ENCODE measurements around the gene RBM4B.

The RBM4B gene

DNA sequence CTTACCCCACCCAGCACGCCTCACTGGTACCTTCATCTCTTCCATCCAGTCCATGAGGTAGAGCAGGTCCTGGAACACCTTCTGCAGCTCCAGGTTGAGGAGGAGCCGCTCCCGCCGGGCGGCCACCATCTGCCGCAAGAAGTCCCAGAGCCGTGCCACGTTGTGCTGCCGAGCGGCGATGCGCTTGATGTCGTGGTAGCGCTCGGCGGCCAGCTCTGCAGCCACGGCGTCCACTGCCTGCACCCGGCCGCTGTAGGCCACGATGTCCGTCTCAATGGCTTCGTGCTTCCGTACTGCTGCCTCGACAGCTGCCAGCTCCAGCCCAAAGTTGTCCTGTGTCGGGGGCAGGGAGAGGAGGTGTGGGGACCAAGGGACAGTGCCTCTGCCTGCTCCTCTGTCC is 29.8 kb upstream of the RBM4B start:
- DNase-seq (ENCODE audit: low read depth), result no peak

DNA sequence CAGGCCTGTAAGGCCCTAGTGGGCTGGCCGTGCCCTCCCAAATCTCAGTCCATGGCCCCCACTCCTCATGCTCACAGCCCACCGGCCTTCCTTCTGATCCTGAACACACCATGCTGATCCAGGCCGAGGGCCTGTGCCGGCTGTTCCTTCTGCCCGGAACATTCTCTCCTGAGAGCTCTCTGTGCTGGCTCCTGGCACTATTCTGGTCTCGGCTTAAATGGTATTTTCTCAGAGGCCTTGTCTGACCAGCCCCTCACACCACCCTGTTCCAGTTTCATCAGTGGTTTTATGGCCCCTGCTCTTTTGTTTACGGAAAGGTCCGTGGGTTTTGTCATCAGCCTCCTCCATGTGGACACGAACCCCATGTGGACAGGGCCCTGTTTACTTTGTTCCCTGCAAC is 29.3 kb upstream of the RBM4B start:
- DNase-seq (ENCODE audit: low read depth), result no peak

DNA sequence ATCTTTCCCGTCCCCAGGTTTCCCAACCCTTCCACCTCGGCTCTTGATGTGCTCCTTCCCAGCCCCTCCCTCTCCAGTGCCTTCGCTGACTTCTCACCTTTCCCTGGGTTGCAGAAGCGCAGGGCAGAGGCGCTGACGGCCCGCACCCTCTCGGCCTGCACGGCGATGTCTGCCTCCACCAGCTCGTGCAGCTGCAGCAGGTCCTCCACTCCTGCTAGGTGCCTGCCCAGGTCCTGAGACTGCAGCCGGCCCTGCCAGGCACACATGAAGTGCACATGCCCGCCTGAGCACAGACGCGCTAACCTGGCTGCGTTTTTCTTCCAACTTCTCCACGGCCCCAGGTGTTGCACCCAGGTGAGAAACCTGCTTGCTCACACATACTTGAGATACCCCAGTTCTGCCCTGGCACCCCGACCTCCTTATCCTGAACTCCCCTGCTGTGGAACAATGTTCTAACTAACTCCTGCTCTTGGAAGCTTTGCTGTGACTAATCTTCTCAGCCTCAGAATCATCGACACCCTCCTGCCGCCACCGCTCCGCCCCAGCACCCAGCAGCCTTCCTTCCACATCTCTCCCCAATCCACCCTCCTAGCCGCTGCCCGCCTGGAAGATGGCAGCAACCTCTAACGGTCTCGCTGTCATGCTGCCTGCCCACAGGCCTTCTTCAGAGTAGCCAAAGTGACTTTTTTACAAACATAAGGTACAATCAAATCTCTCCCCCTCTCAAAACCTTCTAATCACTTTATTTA is 28.1 kb upstream of the RBM4B start:
- no peak for DNase-seq (ENCODE audit: low read depth)

DNA sequence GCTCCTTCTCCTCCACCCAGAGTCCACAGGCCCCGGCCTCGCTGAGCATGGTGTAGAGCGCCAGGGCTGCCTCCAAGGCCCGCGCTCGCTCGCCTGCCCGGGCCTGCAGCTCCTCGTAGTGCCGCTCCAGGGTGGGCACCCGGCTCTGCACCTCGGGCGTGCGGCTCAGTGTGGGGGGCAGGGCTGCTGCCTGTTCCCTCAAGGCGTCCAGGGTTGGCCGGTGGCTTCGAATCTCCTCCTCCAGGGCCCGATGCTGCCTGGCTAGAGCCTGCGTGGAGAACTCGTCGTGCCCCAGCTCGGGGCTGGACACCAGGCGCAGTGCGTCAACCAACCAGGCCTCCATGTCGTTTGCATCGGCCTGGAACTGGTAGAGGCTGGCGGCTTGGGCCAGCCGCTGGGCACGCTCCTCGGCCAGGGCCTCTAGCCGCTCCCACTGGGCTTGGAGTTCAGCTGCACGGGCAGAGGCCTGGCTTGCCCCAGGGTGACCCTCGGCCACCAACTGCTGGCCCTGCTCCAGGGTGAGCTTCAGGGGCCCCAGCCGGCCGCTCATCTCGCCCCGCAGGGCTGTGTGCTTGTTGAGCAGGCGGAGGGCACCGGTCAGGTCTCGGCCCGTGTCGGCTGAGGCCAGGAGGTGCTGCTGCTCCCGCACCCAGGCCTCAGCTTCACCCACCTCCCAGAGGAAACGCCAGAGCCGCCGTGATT is 27.1 kb upstream of the RBM4B start:
- DNase-seq (ENCODE audit: low read depth), result no peak

DNA sequence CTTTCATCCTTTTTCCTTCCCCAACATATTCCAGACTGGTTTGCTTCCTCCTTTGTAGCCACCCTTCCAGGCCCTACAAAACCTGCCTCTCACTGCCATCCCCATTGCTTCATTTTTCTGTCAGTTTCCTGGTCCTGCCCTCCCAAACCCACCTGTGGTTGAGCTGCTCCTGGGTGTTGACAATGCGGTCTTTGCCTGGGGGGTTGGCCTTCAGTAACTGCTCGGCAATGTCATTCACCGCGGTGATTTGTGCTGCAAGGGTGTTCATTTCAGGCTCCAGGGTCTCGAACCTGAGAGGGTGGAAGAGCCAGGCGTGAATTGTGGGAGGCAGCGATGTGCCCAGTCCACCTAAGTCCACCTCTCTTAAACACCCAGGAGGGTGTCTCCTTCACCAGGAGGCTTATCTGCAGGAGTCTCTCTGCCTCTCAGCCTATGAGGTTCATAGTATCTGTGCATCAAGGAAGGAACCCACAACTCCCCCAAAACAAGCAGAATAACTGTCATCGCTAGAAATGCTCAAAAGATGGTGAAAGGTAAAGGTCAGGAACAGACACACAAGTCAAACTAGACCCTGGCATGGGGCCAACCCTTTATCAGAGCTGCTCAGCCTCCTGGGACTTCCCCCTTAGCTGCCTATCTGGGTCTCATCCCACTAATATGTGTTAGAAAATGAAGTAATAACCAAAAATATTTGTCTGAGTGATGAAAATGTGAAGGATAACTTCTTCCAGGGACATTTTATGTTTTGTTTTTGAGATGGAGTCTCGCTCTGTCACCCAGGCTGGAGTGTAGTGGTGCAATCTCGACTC is 23.9 kb upstream of the RBM4B start:
- no peak for DNase-seq (ENCODE audit: low read depth)

DNA sequence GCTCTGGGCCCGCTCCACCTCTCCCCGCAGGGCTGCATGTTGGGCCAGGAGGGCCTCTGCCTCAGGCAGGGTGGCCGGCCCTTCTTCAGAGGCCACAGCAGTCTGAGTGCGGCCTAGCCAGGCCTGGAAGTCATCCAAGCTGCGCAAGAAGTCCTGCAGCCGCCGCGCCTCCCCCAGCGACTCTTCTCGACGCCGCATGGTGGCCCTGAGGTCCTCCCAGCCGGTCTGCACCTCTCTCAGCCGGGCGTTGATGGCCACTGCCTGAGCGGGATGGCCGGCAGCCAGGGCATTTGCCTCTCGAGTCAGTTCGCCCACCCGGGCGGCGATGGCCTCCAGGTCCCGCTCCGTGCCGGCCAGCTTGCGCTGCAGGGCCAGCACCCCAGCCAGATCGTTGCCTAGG is 23.1 kb upstream of the RBM4B start:
- no peak for DNase-seq (ENCODE audit: low read depth)

DNA sequence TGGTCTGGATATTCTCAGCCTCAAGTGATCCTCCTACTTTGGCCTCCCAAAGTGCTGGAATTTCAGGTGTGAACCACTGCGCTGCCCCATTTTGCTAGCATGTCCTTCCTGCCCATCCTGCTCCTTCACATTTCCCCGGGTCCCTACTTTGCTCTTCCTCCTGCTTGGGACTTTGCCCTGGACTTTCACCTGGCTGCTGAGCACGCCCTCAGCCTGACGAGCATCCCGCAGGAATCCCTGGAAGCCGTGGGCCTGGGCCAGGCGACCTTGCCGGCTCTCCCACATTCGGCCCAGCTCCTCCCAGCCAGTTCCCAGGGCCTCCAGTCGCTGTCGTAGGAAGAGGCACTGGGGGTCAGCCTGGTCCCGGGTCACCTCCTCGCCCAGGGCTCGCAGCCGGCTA is 22.6 kb upstream of the RBM4B start:
- DNase-seq (ENCODE audit: low read depth), result no peak

DNA sequence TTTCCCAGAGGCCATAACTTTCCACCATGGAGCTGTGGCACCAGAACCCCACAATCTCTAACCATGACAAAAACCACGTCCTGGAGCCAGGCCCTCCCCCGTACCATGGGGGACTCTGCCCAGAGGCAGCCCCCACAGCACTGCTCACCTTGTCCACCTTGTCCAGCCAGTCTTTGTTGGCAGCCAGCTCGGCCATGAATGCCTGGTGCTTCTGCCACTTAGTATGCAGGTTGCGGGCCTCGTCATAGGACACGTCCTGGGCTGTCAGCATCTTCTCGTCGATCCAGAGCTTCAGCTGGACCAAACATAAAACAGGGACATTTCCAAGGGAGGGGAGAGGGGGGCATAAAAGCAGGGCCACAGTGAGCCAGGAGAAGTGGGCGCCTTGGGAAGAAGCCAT is 20.8 kb upstream of the RBM4B start:
- DNase-seq (ENCODE audit: low read depth), result no peak

DNA sequence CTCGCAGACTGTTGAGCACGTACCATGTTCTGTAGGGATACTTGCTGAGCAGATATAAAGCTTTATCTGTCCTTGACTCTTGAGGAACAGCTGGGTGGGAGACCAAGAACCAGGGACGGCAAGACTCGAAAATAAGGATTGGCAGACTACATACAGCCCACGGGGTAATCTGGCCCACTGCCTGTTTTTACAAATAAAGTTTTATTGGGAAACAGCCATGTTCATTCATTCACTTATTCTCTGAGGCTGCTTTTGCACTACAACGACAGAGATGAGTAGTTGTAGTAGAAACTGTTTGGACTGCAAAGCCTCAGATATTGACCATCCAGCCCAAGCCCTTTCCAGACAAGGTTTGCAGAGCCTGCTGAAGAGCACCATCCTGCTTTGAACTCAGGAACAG is 20.3 kb upstream of the RBM4B start:
- no peak for DNase-seq (ENCODE audit: low read depth)

DNA sequence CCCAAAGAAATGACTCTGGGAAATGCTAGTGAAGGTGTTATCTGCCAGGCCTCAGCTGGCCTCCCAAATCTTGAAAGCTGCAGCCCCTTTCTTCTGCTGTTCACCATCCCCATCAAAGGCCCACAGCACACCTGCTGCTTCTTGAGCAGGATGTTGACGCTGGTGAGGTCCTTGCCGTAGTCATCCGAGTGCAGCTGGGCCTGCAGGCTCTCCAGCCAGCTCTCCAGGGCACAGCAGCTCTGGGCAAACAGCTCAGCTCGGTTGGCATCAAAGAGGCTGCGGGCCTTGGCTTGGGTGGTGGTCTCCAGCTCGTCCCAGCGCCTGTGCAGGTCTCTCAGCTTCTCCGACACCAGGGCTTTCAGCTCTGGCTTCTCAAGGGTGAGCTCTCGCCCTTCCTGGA is 18.5 kb upstream of the RBM4B start:
- no peak for DNase-seq (ENCODE audit: low read depth)

DNA sequence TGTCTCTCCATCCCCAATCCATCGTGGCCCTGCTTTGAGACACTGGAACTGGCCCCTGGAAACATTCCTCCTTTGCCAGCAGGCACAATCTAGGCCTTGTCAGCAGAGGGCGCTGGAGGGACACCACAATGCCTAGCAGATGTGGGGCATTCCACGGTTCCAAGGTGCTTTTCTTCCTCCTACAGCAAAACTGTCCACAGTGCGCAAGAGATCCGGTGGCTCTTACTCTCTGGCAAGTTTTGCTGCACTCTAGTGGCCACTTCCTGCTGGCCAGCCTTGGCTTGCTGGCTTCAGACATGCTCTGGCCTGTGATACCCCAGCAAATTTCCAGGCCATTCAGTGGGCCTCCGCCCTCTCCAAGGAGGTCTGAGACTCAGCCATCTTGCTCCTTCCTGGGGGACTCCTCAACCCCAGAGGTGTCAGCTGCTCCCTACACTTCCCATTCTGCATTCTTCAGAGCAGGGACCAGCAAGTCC is 17.1 kb upstream of the RBM4B start:
- peak; percentile 77 for DNase-seq (ENCODE audit: low read depth)

DNA sequence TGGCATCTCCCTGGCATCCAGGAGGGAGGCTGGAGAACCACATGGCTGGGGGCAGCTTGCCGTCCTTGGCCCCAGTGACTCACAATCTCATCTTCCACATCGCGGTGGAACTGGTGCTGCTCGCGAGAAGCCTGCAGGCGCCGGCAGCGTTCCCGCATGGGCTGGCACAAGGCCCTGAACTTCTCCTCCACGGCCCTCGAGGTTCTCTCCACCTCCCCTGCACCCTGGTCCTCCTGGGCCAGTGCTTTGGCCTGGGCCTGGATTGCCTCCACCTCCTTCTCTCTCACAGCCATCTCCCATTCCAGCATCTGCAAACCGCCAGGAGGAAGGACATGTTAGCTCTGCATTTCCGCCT is 16.3 kb upstream of the RBM4B start:
- no peak for DNase-seq (ENCODE audit: low read depth)

DNA sequence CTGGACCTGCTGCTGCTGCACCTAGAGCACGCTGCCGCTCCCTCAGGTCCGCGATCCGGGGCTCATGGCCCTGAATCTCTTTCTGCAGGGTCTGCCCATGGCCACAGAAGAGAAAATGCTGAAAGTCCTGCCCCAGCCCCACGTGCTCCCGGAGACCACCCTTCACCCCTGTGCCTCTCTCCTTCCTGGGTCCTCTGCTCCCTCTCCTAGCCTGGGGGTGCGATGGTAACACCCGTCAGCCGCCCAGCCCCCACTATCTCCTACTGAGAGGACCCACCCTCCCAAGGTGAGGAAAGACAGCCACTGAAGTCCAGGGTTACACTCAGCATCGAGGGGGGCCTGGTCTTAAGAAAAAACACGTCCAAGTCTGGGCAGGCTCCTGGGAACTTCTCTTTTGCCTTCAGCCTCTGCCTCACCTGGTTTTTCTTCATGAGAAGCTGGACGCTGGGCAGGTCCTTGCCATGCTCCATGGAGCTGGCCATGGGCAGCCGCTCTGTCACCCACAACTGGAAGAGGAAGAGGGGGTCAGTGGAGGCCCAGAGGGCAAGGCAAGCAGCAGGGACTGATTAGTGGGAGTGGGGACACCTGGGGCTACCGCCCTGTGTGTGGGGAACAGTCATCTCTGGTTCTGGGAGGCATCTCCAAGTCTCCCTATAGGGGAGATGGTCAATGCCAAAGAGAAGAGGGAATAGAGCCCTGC is 15.8 kb upstream of the RBM4B start:
- DNase-seq (ENCODE audit: low read depth), result no peak

DNA sequence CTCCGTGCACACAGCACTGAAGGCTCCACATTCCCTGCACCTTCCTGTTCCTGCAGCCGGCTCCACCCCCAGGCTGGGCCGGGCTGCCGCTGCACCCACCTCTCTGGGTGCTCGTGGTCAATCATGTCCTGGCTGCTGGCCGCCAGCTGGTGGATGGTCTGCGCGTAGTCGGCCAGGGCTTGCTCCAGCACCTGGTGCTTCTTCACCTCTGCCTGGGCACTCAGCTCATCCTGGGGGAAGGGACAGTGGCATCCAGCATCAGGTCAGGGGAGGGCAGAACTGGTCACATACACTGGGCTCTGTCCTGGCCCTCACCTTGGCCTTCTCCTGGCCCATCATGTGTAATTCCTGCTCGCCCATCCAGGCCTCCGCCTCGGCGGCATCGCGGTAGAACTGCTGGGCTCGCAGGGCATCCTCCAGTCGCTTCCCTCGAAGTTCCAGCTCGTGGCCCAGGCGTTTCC is 15.2 kb upstream of the RBM4B start:
- no peak for DNase-seq (ENCODE audit: low read depth)

DNA sequence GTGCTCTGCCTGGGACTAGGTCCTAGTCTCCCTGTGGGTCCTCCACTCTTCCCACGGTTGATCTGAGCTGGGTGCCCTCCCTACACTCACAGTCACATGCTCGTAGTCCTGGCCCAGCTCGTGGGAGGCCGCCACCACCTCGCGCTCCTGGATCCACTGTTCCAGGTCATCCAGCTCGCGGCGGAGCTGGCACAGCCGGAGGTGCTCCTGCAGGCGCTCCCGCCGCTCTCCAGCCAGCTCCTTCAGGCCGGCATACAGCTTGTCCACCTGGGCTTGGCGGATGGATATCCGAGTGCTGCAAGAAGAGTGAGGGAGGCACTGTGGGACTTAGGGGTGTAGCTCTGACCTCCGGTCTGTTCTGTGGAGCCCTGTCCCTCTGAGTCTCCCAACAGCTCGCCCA is 14.8 kb upstream of the RBM4B start:
- no peak for DNase-seq (ENCODE audit: low read depth)

DNA sequence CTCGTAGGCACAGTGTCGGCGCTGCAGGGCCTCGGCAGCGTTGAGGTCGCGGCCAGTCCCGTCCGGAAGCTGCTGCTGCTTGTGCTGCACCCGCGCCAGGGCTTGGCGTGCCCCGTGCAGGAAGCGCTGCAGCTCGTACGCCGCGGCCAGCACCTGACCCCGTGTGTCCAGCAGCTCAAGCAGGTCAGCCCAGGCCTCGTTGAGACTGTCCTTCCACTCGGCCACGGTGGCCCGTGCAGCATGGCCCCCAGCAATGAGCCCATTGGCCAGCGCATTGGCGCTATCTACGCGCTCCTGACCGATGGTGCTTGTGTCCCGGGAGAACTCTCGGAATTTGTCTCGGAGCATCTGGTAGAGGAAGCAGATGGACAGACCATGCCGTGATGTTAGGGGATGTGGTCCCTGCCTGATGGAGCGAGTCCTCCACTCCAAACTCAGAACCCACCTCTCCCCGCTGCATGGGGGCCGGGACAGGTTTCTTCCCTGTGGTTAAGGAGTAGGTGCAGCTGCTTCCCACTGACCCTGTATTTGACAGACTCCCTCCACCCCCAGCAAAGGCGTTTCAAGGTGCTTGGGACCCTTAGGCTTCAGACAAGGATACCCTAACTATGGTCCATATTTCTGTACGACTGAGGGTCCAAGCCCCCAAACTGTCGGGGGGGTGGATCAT is 13.8 kb upstream of the RBM4B start:
- no peak for DNase-seq (ENCODE audit: low read depth)

DNA sequence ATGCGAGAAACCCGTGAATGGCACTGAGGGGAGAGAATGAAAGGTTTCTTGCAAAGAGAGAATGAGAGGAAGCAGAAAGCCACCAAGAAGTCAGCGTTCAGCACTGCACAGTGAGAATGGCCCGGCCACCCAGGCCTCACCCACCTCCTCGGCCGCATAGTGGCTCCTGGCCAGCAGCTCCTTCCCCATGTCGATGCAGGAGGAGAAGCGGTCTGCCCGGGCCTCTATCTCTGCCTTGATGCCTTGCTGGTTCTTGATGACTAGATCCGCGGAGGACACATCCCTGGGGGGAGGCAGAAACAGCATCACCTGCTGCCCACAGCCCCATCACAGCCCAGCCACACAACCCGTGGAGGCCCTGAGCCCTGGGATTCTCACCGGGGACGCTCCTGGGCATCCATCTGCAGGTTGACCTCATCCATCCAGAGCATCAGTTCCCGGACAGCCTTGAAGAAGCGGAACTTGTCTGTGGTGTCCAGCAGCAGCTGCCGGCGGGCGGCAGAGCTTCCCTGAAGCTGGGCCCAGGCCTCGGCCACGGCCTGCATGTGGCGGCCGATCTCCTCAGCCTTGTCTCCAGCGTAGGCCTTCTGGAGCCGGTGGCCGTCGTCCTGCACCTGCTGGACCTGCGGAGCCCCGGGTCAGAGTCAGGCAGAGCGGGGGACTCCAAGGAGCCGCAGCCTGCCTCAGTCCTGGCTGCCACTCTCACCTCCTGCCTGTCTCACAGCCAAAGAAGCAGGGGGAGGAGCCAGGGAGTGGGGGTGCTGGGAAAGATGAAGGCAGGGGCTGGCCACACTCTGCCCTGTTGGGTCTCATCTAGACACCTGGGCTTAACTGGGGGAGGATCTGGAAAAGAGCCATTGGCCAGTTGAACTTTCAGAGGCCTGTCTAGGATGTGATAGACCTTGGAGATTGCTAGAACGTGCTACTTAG is 12.2 kb upstream of the RBM4B start:
- DNase-seq (ENCODE audit: low read depth), result no peak

DNA sequence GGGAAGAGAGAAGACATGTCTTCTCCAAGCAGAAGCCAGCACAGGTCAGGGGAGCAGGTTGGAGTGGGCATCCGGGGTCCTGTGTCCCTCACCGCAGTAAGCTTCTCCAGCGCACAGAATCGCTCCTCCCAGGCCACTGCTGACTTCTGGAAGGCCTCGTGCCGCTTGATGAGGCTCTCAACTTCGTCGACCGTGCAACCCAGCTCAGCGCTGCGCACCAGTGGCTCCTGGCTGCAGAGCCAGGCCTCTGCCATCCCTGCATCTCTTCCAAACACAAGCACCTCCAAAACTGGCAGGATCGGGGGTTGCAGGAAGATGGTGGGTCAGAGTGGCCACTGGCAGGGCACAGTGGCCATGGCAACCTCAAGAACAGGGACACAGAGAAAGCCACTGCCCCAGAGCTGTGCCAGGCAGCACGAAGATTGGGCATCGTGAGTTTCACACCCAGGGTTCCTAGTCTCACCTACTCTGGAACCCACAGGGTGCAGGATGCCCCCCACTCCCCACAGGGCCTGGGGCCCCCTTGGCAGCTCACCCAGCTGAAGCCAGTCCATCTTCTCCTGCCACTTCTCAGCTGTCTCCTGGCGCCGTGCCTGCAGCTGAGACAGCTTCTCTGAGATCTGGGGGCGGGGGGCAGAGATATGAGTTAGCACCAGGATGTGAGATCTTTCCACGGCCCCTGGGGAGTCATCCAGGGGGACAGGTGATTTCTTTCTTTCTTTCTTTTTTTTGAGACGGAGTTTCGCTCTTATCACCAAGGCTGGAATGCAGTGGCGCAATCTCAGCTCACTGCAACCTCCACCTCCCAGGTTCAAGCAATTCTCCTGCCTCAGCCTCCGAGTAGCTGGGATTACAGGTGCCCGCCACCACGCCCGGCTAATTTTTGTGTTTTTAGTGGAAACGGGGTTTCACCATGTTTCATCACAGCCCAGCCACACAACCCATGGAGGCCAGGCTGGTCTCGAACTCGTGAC is 11.2 kb upstream of the RBM4B start:
- no peak for DNase-seq (ENCODE audit: low read depth)

DNA sequence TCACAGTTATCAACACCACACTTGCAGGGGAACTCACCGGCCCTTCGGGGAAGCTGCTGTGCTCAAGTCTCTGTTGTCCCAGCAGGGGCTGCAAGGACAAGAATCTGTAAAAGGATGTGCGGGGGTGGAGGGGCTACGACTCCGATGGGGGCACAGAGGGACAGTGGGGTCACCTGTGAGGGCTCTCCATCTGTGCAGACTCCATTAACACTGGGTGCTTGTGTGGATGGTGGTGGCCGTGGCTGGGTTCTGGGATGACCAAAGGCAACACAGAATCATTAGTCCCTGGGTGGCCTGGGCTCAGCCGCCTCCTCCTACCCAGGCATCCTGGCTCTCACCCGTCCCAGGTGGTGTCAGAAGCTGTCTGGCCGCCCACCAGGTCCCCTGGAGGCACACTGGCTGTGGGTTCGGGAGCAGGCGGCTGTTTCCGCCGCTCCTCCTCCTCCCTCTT is 10.2 kb upstream of the RBM4B start:
- DNase-seq (ENCODE audit: low read depth), result no peak

Data from stimulated activated CD8-positive, alpha-beta memory T cell treated with anti-CD3 and anti-CD28 coated beads, Interleukin-12 subunit alpha, Interleukin-12 subunit beta, amount 100 ng/mL, for 1 hour (primary cell).